ENCODE data around the gene UPF2.

Gene UPF2

DNA sequence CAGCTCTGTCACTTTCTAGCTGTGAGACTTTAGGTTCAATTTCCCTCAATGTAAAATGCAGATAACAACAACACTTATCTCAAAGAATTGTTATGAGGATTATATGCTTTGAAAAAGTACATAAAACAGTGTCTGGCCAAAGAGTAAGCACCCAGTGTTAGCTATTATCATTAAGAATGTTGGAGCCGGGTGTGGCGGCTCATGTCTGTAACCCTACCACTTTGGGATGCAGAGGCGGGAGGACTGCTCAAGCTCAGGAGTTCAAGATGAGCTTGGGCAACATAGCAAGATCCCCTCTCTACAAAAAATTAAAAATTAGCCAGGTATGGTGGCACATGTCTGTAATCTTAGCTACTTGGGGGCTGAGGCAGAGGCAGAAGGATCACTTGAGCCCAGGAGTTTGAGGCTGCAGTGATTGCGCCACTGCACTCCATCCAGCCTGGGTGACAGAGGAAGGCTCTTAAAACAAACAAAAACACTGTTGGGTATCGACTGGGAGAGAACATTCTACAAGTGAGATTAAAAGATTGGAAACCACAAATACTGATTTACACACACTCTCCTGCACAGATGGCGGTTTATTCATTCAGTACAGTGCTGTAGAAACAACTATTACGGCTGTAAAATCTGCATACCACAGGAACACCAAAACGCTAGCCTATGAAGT is 112.2 kb downstream of the UPF2 start:
- H3K27ac Mint-ChIP-seq: no peak overlapping the region
- H3K9me3 Mint-ChIP-seq: no peaks in the 10 kb centered on the region
- H3K4me3 Mint-ChIP-seq: no peak overlapping the region
- CTCF ChIA-PET: interaction anchor here (1.2 kb wide), 1 partner anchor 66 kb away, joined by 3 read pairs; no protein-coding TSS in a partner anchor
- H3K4me1 Mint-ChIP-seq: no peaks in the 10 kb centered on the region
- no peak for DNase-seq
- H3K27me3 Mint-ChIP-seq: no peaks in the 10 kb centered on the region
- H3K36me3 Mint-ChIP-seq: peaks cover 58% of the 10 kb centered on the region

GRCh38 chr10:11927746-11928145 is 114.9 kb downstream of the UPF2 start:
- H3K36me3 Mint-ChIP-seq: peaks cover 62% of the 10 kb centered on the region
- H3K9me3 Mint-ChIP-seq: no peaks in the 10 kb centered on the region
- no peaks in the 10 kb centered on the region for H3K4me1 Mint-ChIP-seq
- H3K27me3 Mint-ChIP-seq: no peaks in the 10 kb centered on the region
- H3K27ac Mint-ChIP-seq: no peak overlapping the region
- no peak overlapping the region for H3K4me3 Mint-ChIP-seq
- no peak for DNase-seq
- CTCF ChIA-PET: no interaction called here

- no peaks in the 10 kb centered on the region for H3K27me3 Mint-ChIP-seq
- H3K27ac Mint-ChIP-seq: no peak overlapping the region
- no peaks in the 10 kb centered on the region for H3K9me3 Mint-ChIP-seq
- peaks cover 47% of the 10 kb centered on the region for H3K36me3 Mint-ChIP-seq
- no peak for DNase-seq
- H3K4me3 Mint-ChIP-seq: no peak overlapping the region
- CTCF ChIA-PET: no interaction called here
- H3K4me1 Mint-ChIP-seq: no peaks in the 10 kb centered on the region
These were observed 120.7 kb downstream of the UPF2 start for GRCh38 chr10:11921800-11922392.

- Mint-ChIP-seq H3K4me3 (no peak overlapping the region), H3K27me3 (no peaks in the 10 kb centered on the region), H3K9me3 (no peaks in the 10 kb centered on the region), H3K27ac (no peak overlapping the region), H3K4me1 (no peaks in the 10 kb centered on the region), H3K36me3 (peaks cover 27% of the 10 kb centered on the region)
- no peak for DNase-seq
- CTCF ChIA-PET: no interaction called here
These were observed 123.3 kb downstream of the UPF2 start for GRCh38 chr10:11919271-11919670.

DNA sequence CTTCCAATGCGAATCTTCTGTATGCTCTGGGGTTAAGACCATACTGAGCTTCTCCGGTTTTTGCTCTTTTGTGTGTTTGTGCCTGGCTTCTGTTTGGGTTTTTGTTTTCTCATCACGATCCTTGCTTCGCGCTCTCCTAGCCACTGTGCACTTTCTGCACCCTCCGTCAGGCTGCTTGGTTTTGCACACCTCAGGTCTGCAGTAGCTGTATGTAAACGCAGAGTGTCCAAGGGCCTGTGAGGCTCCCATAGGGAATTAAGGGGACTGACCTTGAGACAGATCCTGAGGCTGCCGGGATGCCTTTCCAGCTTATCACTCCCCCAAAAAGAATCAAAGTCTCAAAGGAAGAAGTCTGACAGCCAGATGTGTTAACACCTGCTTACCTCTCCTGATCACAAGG is 124.2 kb downstream of the UPF2 start:
- Mint-ChIP-seq H3K4me1 (no peaks in the 10 kb centered on the region), H3K27me3 (no peaks in the 10 kb centered on the region), H3K27ac (peak overlapping the region; percentile 34)

DNA sequence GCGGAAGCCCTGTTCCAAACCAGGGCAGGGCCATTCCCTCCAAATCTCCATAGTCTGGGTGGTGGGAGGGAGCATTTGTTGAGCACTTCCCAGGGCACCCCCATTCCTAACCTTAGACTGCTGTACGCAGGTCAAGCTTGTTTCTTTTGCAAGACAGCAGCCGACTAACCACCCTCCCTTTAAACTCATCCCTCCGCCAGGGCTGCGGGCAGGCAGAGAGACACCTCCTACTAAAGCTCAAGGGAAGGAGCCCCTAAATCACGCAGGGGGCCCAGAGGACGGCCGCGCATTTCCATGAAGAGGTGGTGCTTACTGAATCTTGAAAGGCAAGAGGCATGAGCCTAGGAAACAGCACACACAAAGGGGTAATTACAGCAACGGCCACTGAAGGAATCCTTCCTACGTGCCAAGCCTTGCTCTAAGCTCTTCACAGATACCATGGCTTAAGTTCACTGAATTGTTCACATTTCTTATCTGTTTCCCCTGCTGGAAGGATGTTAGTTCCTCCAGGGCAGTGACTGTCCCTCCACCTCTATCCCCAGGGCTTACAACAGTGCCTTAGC is 129.4 kb downstream of the UPF2 start:
- CTCF ChIA-PET: interaction anchor here (0.7 to 0.8 kb wide), 2 partner anchors 10 to 100 kb away, joined by 3 read pairs; no protein-coding TSS in a partner anchor
- H3K4me3 Mint-ChIP-seq: no peak overlapping the region
- no peaks in the 10 kb centered on the region for H3K4me1 Mint-ChIP-seq
- no peaks in the 10 kb centered on the region for H3K27me3 Mint-ChIP-seq
- H3K9me3 Mint-ChIP-seq: no peaks in the 10 kb centered on the region
- DNase-seq: no peak
- no peaks in the 10 kb centered on the region for H3K36me3 Mint-ChIP-seq
- no peak overlapping the region for H3K27ac Mint-ChIP-seq

More for the DNA sequence above, 124.2 kb downstream of the UPF2 start:
- Mint-ChIP-seq H3K4me3 (no peak overlapping the region), H3K36me3 (peaks cover 26% of the 10 kb centered on the region), H3K9me3 (no peaks in the 10 kb centered on the region)
- CTCF ChIA-PET: no interaction called here
- DNase-seq: no peak

DNA sequence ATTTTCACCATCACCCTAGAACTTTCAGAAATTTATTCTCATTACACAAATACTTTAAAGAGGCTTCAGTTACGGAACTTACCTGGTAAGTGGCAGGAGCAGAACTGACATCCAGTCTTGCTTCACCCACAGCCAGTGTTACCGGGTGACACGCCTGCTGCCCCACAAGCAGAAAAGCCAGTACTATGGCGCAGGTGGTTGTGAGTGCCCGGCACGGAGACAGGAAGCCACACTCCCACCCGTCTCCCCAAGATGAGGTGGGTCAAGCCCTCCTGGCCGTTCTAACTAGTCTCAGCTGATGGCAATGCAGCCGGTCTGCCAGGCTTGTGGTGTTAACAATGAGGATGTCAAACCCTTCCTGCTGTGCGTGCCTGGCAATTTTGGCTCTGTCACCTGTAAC is 132.5 kb downstream of the UPF2 start:
- no peaks in the 10 kb centered on the region for H3K9me3 Mint-ChIP-seq
- H3K4me1 Mint-ChIP-seq: no peaks in the 10 kb centered on the region
- H3K36me3 Mint-ChIP-seq: no peaks in the 10 kb centered on the region
- H3K27me3 Mint-ChIP-seq: no peaks in the 10 kb centered on the region
- no peak overlapping the region for H3K4me3 Mint-ChIP-seq
- DNase-seq: no peak
- no peak overlapping the region for H3K27ac Mint-ChIP-seq
- CTCF ChIA-PET: no interaction called here

DNA sequence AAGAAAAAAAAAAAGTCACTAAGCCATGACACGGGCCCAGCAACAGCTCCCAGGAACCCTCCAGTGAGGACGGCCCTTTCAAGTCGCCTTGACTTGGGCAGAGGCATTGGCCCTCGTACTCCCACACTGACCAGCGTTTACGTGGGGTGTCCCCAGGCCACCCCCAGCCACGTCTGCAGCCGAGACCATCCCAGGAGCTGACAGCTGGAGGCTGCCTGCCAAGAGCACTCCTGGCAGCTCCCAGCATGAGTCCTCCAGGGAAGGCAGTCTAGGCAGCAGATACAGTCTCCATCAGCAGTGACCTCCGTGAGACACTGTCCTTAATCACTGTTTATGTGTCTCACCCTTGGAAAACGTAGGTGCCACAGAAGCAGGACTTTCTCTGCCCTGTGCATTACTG is 133.0 kb downstream of the UPF2 start:
- H3K36me3 Mint-ChIP-seq: no peaks in the 10 kb centered on the region
- no peaks in the 10 kb centered on the region for H3K4me1 Mint-ChIP-seq
- CTCF ChIA-PET: no interaction called here
- no peak for DNase-seq
- H3K27me3 Mint-ChIP-seq: no peaks in the 10 kb centered on the region
- no peaks in the 10 kb centered on the region for H3K9me3 Mint-ChIP-seq
- no peak overlapping the region for H3K27ac Mint-ChIP-seq
- H3K4me3 Mint-ChIP-seq: no peak overlapping the region

- Mint-ChIP-seq H3K27me3 (no peaks in the 10 kb centered on the region), H3K4me3 (no peak overlapping the region), H3K4me1 (no peaks in the 10 kb centered on the region), H3K36me3 (no peaks in the 10 kb centered on the region), H3K27ac (no peak overlapping the region), H3K9me3 (no peaks in the 10 kb centered on the region)
- CTCF ChIA-PET: no interaction called here
- DNase-seq: peak; percentile 16
These were observed 133.6 kb downstream of the UPF2 start for GRCh38 chr10:11908991-11909390.

DNA sequence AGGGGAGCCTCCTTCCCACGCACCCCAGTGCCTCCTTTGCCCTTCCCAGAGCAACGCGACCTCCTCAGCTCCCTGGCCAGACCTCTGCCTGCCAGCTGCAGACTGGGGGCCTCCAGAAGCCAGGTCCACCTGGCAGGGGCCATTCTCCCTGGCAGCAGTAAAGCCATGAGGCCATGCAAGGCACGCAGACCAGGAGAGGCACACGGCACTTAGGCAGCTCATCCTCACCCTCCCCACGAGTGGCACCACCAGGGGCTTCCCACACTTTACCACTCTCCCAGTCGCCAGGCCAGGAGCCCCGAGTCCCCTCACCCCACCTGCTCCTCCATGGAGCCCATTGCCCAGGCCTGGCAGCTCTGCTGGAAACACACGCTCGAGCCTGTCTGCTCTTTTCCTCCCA is 134.1 kb downstream of the UPF2 start:
- H3K4me3 Mint-ChIP-seq: no peak overlapping the region
- CTCF ChIA-PET: no interaction called here
- H3K36me3 Mint-ChIP-seq: no peaks in the 10 kb centered on the region
- H3K9me3 Mint-ChIP-seq: no peaks in the 10 kb centered on the region
- H3K4me1 Mint-ChIP-seq: no peaks in the 10 kb centered on the region
- no peak for DNase-seq
- H3K27ac Mint-ChIP-seq: no peak overlapping the region
- no peaks in the 10 kb centered on the region for H3K27me3 Mint-ChIP-seq

- H3K4me3 Mint-ChIP-seq: no peak overlapping the region
- CTCF ChIA-PET: no interaction called here
- H3K9me3 Mint-ChIP-seq: no peaks in the 10 kb centered on the region
- H3K27me3 Mint-ChIP-seq: no peaks in the 10 kb centered on the region
- H3K36me3 Mint-ChIP-seq: no peaks in the 10 kb centered on the region
- no peaks in the 10 kb centered on the region for H3K4me1 Mint-ChIP-seq
- H3K27ac Mint-ChIP-seq: no peak overlapping the region
- DNase-seq: no peak
These were observed 134.7 kb downstream of the UPF2 start for GRCh38 chr10:11907914-11908313.

- Mint-ChIP-seq H3K9me3 (no peaks in the 10 kb centered on the region), H3K4me1 (no peaks in the 10 kb centered on the region), H3K4me3 (no peak overlapping the region), H3K27me3 (peaks cover 4% of the 10 kb centered on the region), H3K36me3 (no peaks in the 10 kb centered on the region), H3K27ac (no peak overlapping the region)
- DNase-seq: no peak
- CTCF ChIA-PET: no interaction called here
These were observed 135.9 kb downstream of the UPF2 start for GRCh38 chr10:11906714-11907113.

DNA sequence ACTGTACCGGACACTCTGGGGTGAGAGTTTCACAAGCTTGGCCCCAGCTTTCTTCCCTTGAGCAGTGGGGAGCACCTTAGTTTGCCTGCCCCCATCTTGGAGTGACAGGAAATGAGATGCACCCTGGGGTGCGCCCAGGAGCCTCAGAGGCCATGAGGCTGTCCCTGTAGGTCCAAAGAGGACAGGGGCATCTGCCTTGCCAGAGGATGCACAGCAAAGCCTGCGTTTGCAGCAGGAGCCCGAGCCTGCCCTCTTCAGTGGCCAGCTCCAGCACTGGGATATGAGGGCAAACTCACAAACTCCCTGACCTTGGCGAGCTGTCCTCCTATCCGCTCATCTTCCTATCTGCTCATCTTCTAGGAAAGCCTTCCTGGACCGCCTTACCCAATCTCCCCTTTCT is 140.0 kb downstream of the UPF2 start:
- Mint-ChIP-seq H3K36me3 (no peaks in the 10 kb centered on the region), H3K9me3 (no peaks in the 10 kb centered on the region), H3K4me1 (no peaks in the 10 kb centered on the region), H3K27ac (no peak overlapping the region), H3K27me3 (peaks cover 6% of the 10 kb centered on the region), H3K4me3 (no peak overlapping the region)
- CTCF ChIA-PET: interaction anchor here (1.1 kb wide), 1 partner anchor 11 kb away, joined by 3 read pairs; no protein-coding TSS in a partner anchor
- no peak for DNase-seq

DNA sequence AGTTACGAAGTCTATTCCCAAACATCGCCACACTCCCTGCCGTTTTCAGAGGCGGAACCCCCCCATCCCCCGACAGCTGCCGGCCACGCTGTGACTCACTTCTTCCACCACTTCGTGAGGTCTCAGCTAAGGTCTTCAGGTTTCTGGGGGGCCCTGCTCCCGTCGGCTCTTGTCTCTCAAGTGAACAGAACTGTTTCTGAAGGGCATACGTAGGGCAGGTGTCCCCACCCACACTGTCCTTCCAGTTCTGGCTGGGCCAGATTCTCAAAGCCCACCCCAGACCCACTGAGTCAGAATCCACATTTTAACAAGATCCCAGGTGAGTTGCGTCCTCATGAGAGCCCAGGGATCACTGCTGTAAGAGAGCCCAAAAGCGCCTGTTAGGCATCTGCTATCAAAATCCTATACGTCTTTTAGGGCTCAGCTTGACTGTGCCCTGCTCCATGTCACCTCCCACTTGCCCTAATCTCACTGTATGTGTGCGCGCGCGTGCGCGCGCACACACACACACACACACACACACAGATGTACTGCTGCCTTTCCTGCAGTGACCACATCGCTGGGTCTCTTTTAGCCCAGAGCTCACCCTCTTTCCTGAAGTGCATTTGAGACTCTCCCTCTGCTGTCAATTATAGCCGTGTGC is 140.7 kb downstream of the UPF2 start:
- H3K27ac Mint-ChIP-seq: no peak overlapping the region
- H3K27me3 Mint-ChIP-seq: peaks cover 6% of the 10 kb centered on the region
- CTCF ChIA-PET: interaction anchor here (1.1 kb wide), 1 partner anchor 11 kb away, joined by 3 read pairs; no protein-coding TSS in a partner anchor
- no peak for DNase-seq
- H3K9me3 Mint-ChIP-seq: no peaks in the 10 kb centered on the region
- no peaks in the 10 kb centered on the region for H3K4me1 Mint-ChIP-seq
- no peak overlapping the region for H3K4me3 Mint-ChIP-seq
- H3K36me3 Mint-ChIP-seq: no peaks in the 10 kb centered on the region

GRCh38 chr10:11901454-11901832 is 141.2 kb downstream of the UPF2 start:
- H3K9me3 Mint-ChIP-seq: no peaks in the 10 kb centered on the region
- no peak overlapping the region for H3K27ac Mint-ChIP-seq
- H3K36me3 Mint-ChIP-seq: no peaks in the 10 kb centered on the region
- no peaks in the 10 kb centered on the region for H3K4me1 Mint-ChIP-seq
- DNase-seq: no peak
- H3K4me3 Mint-ChIP-seq: no peak overlapping the region
- H3K27me3 Mint-ChIP-seq: peaks cover 6% of the 10 kb centered on the region
- CTCF ChIA-PET: no interaction called here
